GM21367 (cell line): ENCODE measurements around the gene ARHGEF28.

ENCODE experiments used
- ATAC-seq: cut with Tn5 transposase; IDR thresholded peaks from one replicate; pipeline ENCODE4 v1.9.1; 2021; ENCODE audit not compliant: unreplicated experiment

The ARHGEF28 gene

DNA sequence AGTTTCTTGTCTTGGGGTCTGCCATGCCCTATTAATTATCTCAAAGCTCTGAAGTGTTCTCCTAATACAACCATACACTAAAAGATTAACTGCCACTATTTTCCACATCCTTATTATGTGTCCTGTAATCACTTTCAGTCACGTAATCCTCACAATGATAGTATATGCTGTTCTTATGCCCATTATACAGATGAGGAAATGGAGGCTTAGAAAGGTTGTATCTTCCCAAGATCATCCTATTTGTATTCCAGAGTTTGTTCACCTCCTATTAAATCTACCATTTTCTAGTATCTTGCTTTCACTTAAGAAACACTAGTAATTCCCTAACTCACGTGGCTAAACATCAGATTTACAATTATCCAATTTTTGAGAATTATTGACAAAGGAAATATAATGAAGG is 2.9 kb upstream of the ARHGEF28 start:
- ATAC-seq = no peak

DNA sequence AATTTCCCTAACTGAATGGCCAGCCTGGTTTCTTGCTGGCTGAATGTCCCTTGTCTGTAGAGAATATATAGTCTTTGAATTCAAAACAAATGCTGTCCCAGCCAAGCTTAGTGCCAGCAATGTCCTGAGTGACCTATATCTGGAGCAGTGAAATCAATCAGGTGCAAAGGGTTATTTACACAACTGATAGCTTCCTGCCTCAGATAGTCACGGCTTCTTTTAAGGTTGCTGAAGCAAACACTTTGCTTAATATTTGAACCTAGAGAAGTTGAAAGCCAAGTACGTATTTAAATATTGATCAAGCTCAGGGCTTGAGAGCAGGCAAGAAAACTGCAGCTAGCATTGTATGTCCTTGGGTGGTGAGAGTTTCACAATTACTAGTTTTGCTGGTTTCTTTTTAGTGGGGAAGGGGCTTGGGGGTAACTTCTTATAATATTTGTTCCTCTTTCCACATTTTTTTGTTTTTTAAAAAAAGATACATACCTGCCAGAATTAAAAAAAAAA is 2.0 kb upstream of the ARHGEF28 start:
- no peak for ATAC-seq

DNA sequence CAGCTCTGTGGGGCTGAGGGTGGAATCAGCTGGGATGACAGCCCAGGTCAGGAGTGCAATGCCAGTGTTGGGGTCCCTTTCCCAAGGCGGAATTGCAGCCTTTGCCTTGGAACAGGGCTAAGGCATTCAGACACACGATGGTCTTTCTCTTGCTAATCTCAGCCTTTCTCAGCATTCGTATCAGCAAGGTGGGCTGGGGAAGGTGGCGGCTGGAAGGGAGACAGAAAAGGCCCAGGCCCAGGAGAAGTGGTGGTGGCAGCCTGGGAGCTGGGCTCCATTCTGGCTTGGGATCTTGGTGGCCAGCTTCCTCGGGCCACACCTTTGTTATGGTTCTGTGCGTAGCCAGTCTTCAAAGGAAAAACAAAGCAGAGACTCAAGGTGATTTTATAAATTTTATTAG is 1.1 kb upstream of the ARHGEF28 start:
- no peak for ATAC-seq

GRCh38 chr5:73625372-73625943 is 538 bp upstream of the ARHGEF28 start:
- ATAC-seq = peak; percentile 31

DNA sequence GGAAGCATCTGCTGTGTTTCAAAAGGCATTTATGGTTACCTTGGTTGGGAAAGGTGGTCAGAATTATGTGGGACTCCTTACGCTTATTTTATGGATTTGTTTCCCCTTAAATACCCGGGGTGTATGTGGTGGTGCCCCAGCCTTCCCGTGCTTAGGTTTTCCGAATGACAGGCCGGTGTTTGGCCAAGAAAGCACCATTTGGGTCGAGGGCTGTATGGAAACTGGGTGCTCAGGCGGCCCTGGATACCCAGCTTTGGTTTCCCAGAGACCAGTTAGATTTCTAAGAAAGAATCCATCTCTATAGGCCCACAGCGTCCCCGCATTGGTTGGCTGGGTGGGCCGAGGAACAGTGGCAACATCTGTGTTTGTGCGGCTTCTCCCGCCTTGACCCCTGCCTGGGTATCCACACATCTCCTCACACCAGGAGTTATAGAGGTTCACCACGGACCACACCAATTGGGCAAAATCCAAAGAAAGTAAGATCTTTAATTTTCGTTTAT is 868 bp downstream of the ARHGEF28 start:
- no peak for ATAC-seq

- ATAC-seq = no peak
Measured at GRCh38 chr5:73629456-73629855, 3.5 kb downstream of the ARHGEF28 start.

DNA sequence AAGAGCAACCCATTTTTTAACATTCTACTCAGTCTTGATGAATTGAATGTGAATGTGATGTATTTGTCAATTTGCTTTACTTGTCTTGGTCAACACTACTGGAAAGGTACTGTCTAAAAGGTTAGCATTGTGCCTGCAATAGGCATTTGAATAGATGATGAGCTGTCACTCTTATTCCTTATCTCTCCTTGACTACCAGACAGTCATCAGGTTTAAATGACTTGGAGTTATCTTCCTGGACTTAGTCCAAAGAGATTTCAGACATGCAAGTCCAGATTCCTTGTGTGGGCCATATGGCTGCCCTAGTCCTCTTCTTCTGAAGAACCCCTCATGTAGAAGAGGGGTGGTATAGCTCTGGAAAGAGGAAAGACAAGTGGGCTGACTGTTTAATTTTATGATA is 4.8 kb downstream of the ARHGEF28 start:
- ATAC-seq = no peak

- ATAC-seq = no peak
Measured at GRCh38 chr5:73631500-73631899, 5.5 kb downstream of the ARHGEF28 start.

GRCh38 chr5:73633060-73633459 is 7.1 kb downstream of the ARHGEF28 start:
- no peak for ATAC-seq

GRCh38 chr5:73636408-73636807 is 10.4 kb downstream of the ARHGEF28 start:
- ATAC-seq = no peak

GRCh38 chr5:73637565-73637964 is 11.6 kb downstream of the ARHGEF28 start:
- ATAC-seq = no peak

DNA sequence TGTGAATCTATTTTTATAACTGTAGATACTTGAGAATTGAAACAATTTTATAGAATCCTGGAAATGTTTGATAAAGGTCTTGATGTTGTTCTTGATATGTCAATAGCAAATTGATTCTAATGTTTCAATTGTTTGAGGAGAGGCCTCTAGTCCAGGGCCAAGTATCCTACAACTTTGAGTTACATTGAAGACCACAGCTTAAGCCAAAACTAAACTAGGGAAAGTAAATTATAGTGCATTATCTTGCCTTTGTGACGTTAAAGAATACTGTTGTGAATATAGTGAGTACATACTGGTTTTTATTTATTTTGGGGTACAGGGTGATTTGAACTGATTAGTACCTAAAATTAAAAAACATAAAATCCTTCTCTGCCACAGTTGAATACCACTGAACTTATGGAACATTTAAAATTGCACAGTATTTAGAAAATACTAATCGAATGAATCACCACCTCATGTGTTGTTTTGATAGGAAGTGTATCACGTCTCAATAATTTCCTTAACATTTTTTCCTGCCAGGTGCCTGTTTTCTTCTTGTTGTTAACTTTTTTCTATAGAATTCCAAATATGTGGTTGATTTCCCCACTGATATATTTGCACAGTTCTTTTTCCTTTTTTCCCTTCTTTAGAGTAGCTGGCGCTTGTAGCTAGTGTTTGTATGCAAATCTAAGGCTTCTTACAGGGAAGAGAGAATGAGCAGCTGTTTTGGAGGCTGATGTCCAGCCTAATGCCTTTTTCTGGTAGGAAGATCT is 12.5 kb downstream of the ARHGEF28 start:
- ATAC-seq = no peak

- no peak for ATAC-seq
Measured at GRCh38 chr5:73640861-73641320, 14.9 kb downstream of the ARHGEF28 start.

DNA sequence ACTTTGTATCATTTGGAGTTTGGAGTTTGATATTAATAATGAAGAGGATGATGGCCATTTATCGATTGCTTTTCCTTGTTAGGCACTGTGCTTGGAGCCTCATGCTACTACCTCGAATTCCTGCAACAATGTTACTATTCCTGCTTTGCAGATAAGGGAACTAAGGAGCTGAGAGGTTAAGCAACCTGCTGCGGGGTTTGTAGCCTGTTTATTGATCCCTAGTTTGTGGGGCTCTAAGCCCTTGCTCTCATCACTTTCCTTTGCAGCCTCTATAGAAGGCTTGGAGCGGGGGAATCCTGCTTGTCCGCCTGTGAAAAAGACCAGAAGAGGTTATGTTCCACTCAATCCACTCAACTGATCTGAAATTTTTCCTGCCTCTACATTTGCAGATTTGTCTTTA is 15.8 kb downstream of the ARHGEF28 start:
- no peak for ATAC-seq

GRCh38 chr5:73642344-73642743 is 16.3 kb downstream of the ARHGEF28 start:
- no peak for ATAC-seq

DNA sequence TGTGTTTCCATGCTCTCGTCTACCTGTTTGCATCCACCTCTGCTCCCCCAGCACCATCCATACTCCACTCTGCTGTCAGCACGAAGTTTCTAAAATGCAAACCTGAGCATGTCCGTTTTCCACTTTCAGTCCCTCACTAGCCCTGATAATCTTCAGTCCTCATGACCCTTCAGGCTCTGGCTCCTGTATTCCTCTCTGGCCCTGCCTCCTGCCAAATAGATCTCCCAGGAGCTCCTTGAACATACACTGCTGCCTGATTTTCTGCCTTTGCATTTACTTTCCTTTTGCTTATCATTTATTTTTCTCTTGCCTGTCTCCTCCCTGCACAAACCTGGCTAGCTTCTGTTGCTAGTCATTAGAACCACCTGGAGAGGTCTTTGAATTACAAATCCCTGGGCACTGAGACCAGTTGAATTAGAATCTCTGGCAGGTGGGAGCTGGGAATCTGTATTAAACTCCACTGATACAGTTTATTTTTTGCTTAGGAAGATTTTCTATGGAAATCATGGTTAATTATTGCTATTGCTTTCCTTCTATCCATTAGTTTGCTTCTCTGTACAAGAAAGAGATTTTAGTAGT is 18.5 kb downstream of the ARHGEF28 start:
- ATAC-seq = no peak

DNA sequence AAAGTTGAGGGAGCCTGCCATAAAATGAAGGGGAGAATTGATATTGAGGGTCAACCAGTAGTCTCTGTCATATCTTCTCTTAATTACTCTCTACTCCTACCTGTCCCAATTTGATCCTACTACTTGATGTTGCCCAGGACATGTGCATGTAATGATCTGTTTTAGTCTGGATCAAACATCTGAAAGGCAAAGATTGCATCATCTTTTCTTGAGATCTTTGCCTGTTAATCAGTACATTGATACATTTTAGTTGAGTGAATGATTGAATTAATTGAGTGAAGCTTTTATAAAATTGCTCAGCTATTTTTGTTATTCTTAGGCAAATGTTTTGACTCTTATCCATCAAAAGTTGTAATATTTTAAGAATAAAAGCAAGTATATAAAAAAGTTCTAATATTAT is 21.7 kb downstream of the ARHGEF28 start:
- no peak for ATAC-seq

DNA sequence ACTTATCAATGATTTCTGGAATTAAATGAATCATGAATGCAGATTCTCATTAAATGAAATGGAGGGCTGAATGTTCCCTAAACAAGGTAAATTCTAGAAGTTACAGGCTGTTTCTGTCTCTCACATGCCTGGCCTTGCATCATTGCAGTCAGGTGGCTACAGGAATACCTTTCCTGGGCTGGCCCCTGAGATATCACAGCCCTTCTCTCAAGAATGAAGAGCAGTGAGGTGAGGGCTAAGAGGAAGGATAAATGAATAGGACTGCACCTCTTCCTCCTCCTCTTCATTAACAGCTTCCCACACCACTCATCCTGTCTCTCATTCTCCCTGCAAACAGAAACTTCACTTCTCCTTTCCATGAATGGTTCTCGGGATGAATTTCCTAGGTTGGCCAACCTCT is 22.5 kb downstream of the ARHGEF28 start:
- no peak for ATAC-seq

GRCh38 chr5:73649926-73650325 is 23.9 kb downstream of the ARHGEF28 start:
- no peak for ATAC-seq

- no peak for ATAC-seq
Measured at GRCh38 chr5:73652391-73652790, 26.4 kb downstream of the ARHGEF28 start.

- no peak for ATAC-seq
Measured at GRCh38 chr5:73654171-73654811, 28.3 kb downstream of the ARHGEF28 start.
